C4-2B (cell line): ENCODE data around the gene ATP2A1.

ENCODE experiments used
- ZFX ChIP-seq: fragments of 450-650 bp; IDR thresholded peaks from 2 replicates; pipeline ENCODE4 v1.6.1; 2017
- TF ChIP-seq, protein P1 (sequence below): fragments of 450-650 bp; conservative IDR thresholded peaks from 2 replicates; pipeline ENCODE4 v1.5.1; 2017; ENCODE audit warnings: mild to moderate bottlenecking

DNA sequence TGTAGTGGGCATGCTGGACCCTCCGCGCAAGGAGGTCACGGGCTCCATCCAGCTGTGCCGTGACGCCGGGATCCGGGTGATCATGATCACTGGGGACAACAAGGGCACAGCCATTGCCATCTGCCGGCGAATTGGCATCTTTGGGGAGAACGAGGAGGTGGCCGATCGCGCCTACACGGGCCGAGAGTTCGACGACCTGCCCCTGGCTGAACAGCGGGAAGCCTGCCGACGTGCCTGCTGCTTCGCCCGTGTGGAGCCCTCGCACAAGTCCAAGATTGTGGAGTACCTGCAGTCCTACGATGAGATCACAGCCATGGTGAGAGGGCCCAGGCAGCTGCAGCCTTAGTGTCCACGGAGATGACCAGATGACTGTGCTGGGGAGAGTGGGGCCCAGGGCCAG, 22.3 kb downstream of the ATP2A1 start:
- TF ChIP-seq, protein P1, sequence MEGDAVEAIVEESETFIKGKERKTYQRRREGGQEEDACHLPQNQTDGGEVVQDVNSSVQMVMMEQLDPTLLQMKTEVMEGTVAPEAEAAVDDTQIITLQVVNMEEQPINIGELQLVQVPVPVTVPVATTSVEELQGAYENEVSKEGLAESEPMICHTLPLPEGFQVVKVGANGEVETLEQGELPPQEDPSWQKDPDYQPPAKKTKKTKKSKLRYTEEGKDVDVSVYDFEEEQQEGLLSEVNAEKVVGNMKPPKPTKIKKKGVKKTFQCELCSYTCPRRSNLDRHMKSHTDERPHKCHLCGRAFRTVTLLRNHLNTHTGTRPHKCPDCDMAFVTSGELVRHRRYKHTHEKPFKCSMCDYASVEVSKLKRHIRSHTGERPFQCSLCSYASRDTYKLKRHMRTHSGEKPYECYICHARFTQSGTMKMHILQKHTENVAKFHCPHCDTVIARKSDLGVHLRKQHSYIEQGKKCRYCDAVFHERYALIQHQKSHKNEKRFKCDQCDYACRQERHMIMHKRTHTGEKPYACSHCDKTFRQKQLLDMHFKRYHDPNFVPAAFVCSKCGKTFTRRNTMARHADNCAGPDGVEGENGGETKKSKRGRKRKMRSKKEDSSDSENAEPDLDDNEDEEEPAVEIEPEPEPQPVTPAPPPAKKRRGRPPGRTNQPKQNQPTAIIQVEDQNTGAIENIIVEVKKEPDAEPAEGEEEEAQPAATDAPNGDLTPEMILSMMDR: no peak
- no peak for TF ChIP-seq ZFX
